Mesenchymal stem cell (in vitro differentiated cells and primary cell): ENCODE data around the gene RAB39B.

Source experiments
- DNase-seq: peaks from one replicate; pipeline ENCODE4 v3.0.0-alpha.2; 2013
- H2AFZ ChIP-seq: one replicate; pipeline ENCODE4 v1.6.1; 2013; ENCODE audit warnings: low read depth, mild to moderate bottlenecking, control low read depth, inconsistent platforms, low read length, moderate library complexity
- H2AK5ac ChIP-seq: 2 replicates; pipeline ENCODE4 v1.6.1; 2013; ENCODE audit warnings: low read length, moderate library complexity, mild to moderate bottlenecking, inconsistent platforms; ENCODE audit not compliant: severe bottlenecking
- H2BK120ac ChIP-seq: one replicate; pipeline ENCODE4 v1.6.1; 2013; ENCODE audit warnings: low read depth, mild to moderate bottlenecking, inconsistent platforms, low read length, moderate library complexity
- H2BK12ac ChIP-seq, 2 experiments: one replicate each; pipeline ENCODE4 v1.6.1; 2013; ENCODE audit warnings: inconsistent platforms in 2 of 2, low read length in 2 of 2, mild to moderate bottlenecking in 2 of 2, moderate library complexity in 2 of 2, control low read depth in 1 of 2
- H2BK15ac ChIP-seq: one replicate; pipeline ENCODE4 v1.6.1; 2013; ENCODE audit warnings: mild to moderate bottlenecking, low read depth, inconsistent platforms; ENCODE audit not compliant: poor library complexity, severe bottlenecking
- H2BK5ac ChIP-seq: 2 replicates; pipeline ENCODE4 v1.6.1; 2013; ENCODE audit warnings: low read depth, mild to moderate bottlenecking, low read length, control low read depth, inconsistent platforms; ENCODE audit not compliant: poor library complexity, severe bottlenecking
- H3K14ac ChIP-seq, 2 experiments: one replicate each; pipeline ENCODE4 v1.6.1; 2013; ENCODE audit warnings: inconsistent platforms in 2 of 2, low read length in 2 of 2, control low read depth in 1 of 2, mild to moderate bottlenecking in 1 of 2, moderate library complexity in 1 of 2
- H3K18ac ChIP-seq, 2 experiments: one replicate each; pipeline ENCODE4 v1.6.1; 2013; ENCODE audit warnings: inconsistent platforms in 2 of 2, low read length in 2 of 2, control low read depth in 1 of 2, low read depth in 1 of 2, mild to moderate bottlenecking in 1 of 2
- H3K23ac ChIP-seq, 2 experiments: one replicate each; pipeline ENCODE4 v1.6.1; 2013; ENCODE audit warnings: inconsistent platforms in 2 of 2, low read length in 2 of 2, mild to moderate bottlenecking in 2 of 2, moderate library complexity in 2 of 2, control low read depth in 1 of 2
- H3K27ac ChIP-seq: 2 replicates; pipeline ENCODE4 v1.5.1; 2013; ENCODE audit warnings: mild to moderate bottlenecking, moderate library complexity, low read length, control low read depth, inconsistent platforms; ENCODE audit not compliant: poor library complexity, severe bottlenecking
- H3K27me3 ChIP-seq, 2 experiments: 2 replicates each; pipeline versions ENCODE4 v1.6.1 to v1.7.0; 2013; ENCODE audit warnings: low read length in 2 of 2, mild to moderate bottlenecking in 2 of 2, moderate library complexity in 2 of 2, control low read depth in 1 of 2, inconsistent platforms in 1 of 2; ENCODE audit not compliant: control insufficient read depth in 1 of 2, insufficient read depth in 1 of 2
- H3K36me3 ChIP-seq, 2 experiments: 2 replicates each; pipeline versions ENCODE4 v1.6.1 to v1.7.0; 2013; ENCODE audit warnings: low read length in 2 of 2, control low read depth in 1 of 2, inconsistent platforms in 1 of 2, low read depth in 1 of 2, mild to moderate bottlenecking in 1 of 2; ENCODE audit not compliant: insufficient read depth in 2 of 2, control insufficient read depth in 1 of 2
- H3K4ac ChIP-seq, 2 experiments: one replicate each; pipeline ENCODE4 v1.6.1; 2013; ENCODE audit warnings: inconsistent platforms in 2 of 2, low read length in 2 of 2, mild to moderate bottlenecking in 2 of 2, moderate library complexity in 2 of 2, control low read depth in 1 of 2, low read depth in 1 of 2
- H3K4me1 ChIP-seq: 2 replicates; pipeline ENCODE4 v1.6.1; 2013; ENCODE audit warnings: low read depth, low read length, control low read depth; ENCODE audit not compliant: control insufficient read depth, insufficient read depth
- H3K4me2 ChIP-seq: 2 replicates; pipeline ENCODE4 v1.6.1; 2013; ENCODE audit warnings: low read length, mild to moderate bottlenecking, inconsistent platforms; ENCODE audit not compliant: poor library complexity, severe bottlenecking
- H3K4me3 ChIP-seq, 2 experiments: 2 replicates each; pipeline versions ENCODE4 v1.5.1 to v1.7.0; 2013; ENCODE audit warnings: low read length in 2 of 2, mild to moderate bottlenecking in 2 of 2, control low read depth in 1 of 2, low read depth in 1 of 2; ENCODE audit not compliant: insufficient read depth in 1 of 2
- H3K79me1 ChIP-seq: replicated peaks from 2 replicates; pipeline ENCODE4 v1.6.1; 2013; ENCODE audit warnings: mild to moderate bottlenecking, control low read depth, low read length, inconsistent platforms; ENCODE audit not compliant: poor library complexity, severe bottlenecking
- H3K9ac ChIP-seq: 2 replicates; pipeline ENCODE4 v1.7.0; 2013; ENCODE audit warnings: mild to moderate bottlenecking, low read length, moderate library complexity
- H3K9me3 ChIP-seq: 2 replicates; pipeline ENCODE4 v1.7.0; 2013; ENCODE audit warnings: mild to moderate bottlenecking, low read length; ENCODE audit not compliant: control insufficient read depth
- H4K8ac ChIP-seq: one replicate; pipeline ENCODE4 v1.6.1; 2013; ENCODE audit warnings: inconsistent platforms, mild to moderate bottlenecking, low read length, moderate library complexity
- H4K91ac ChIP-seq: one replicate; pipeline ENCODE4 v1.6.1; 2013; ENCODE audit warnings: mild to moderate bottlenecking, low read length, inconsistent platforms
- WGBS: methylation state at CpG from one replicate; pipeline ENCODE4 v1.1.7; 2013; ENCODE audit warnings: mixed read lengths; 5-methylcytosine and 5-hydroxymethylcytosine counted together

The RAB39B gene

GRCh38 chrX:155242300-155242699 is 22.0 kb downstream of the RAB39B start:
- WGBS, result 97% methylated on average over 5 of the region's 5 CpGs

GRCh38 chrX:155237719-155238118 is 26.6 kb downstream of the RAB39B start:
- Histone ChIP-seq H3K14ac (no peak overlapping the region), H2BK12ac (no peak overlapping the region), H3K9me3 (no peaks in the 10 kb centered on the region), H2BK15ac (no peak overlapping the region), H2BK5ac (no peak overlapping the region), H4K91ac (no peak overlapping the region), H2AK5ac (no peak overlapping the region), H3K9ac (no peak overlapping the region), H2AFZ (no peak overlapping the region), H3K79me1 (no peaks in the 10 kb centered on the region), H3K27me3 (no peaks in the 10 kb centered on the region), H3K4me2 (no peak overlapping the region), H3K4ac (no peak overlapping the region), H3K4me3 (no peak overlapping the region), H3K23ac (no peak overlapping the region), H2BK120ac (no peak overlapping the region), H4K8ac (no peak overlapping the region), H3K36me3 (peaks cover 6 to 55% of the 10 kb centered on the region in 2 experiments), H3K18ac (no peak overlapping the region), H3K4me1 (no peaks in the 10 kb centered on the region), H3K27ac (no peak overlapping the region)
- WGBS, result 93% methylated on average over 5 of the region's 5 CpGs
- DNase-seq, result no peak

More at GRCh38 chrX:155242300-155242699, 22.0 kb downstream of the RAB39B start:
- H2BK120ac ChIP-seq, result no peak overlapping the region
- H3K4me1 ChIP-seq, result no peaks in the 10 kb centered on the region
- no peak overlapping the region for H2AFZ ChIP-seq
- H3K18ac ChIP-seq, result no peak overlapping the region
- H3K79me1 ChIP-seq, result no peaks in the 10 kb centered on the region
- H3K23ac ChIP-seq, result no peak overlapping the region
- no peak overlapping the region for H3K14ac ChIP-seq
- H4K8ac ChIP-seq, result no peak overlapping the region
- no peak overlapping the region for H3K27ac ChIP-seq
- no peak for DNase-seq
- no peak overlapping the region for H4K91ac ChIP-seq
- H2BK5ac ChIP-seq, result no peak overlapping the region
- peaks cover 4% of the 10 kb centered on the region for H3K9me3 ChIP-seq
- no peak overlapping the region for H3K4ac ChIP-seq
- H2BK15ac ChIP-seq, result no peak overlapping the region
- H2AK5ac ChIP-seq, result no peak overlapping the region
- no peak overlapping the region for H3K9ac ChIP-seq
- H2BK12ac ChIP-seq, result no peak overlapping the region
- peaks cover 6 to 26% of the 10 kb centered on the region in 2 experiments for H3K36me3 ChIP-seq
- no peaks in the 10 kb centered on the region for H3K27me3 ChIP-seq
- no peak overlapping the region for H3K4me3 ChIP-seq
- no peak overlapping the region for H3K4me2 ChIP-seq

GRCh38 chrX:155235891-155236290 is 28.4 kb downstream of the RAB39B start:
- peak; percentile 1 for DNase-seq
- H4K91ac ChIP-seq, result no peak overlapping the region
- no peaks in the 10 kb centered on the region for H3K4me1 ChIP-seq
- no peaks in the 10 kb centered on the region for H3K79me1 ChIP-seq
- H3K18ac ChIP-seq, result no peak overlapping the region
- H3K4me3 ChIP-seq, result no peak overlapping the region
- H2BK12ac ChIP-seq, result no peak overlapping the region
- H3K4ac ChIP-seq, result no peak overlapping the region
- no peak overlapping the region for H2AFZ ChIP-seq
- H4K8ac ChIP-seq, result no peak overlapping the region
- H2BK5ac ChIP-seq, result no peak overlapping the region
- H3K9me3 ChIP-seq, result no peaks in the 10 kb centered on the region
- H2AK5ac ChIP-seq, result no peak overlapping the region
- H3K27ac ChIP-seq, result no peak overlapping the region
- no peak overlapping the region for H2BK15ac ChIP-seq
- H3K27me3 ChIP-seq, result no peaks in the 10 kb centered on the region
- H3K23ac ChIP-seq, result no peak overlapping the region
- no peak overlapping the region for H3K9ac ChIP-seq
- H2BK120ac ChIP-seq, result no peak overlapping the region
- peaks cover 8 to 65% of the 10 kb centered on the region in 2 experiments for H3K36me3 ChIP-seq
- no peak overlapping the region for H3K14ac ChIP-seq
- no peak overlapping the region for H3K4me2 ChIP-seq

- Histone ChIP-seq H3K27me3 (no peaks in the 10 kb centered on the region), H3K18ac (no peak overlapping the region), H3K4ac (no peak overlapping the region), H3K27ac (no peak overlapping the region), H3K4me1 (no peaks in the 10 kb centered on the region), H3K14ac (no peak overlapping the region), H2BK120ac (no peak overlapping the region), H3K4me2 (no peak overlapping the region), H3K4me3 (no peak overlapping the region), H2AK5ac (no peak overlapping the region), H4K8ac (no peak overlapping the region), H4K91ac (no peak overlapping the region), H2BK15ac (no peak overlapping the region), H3K9me3 (no peaks in the 10 kb centered on the region), H2BK12ac (no peak overlapping the region), H3K79me1 (peaks cover 1% of the 10 kb centered on the region), H3K9ac (no peak overlapping the region), H2BK5ac (no peak overlapping the region), H2AFZ (no peak overlapping the region), H3K23ac (no peak overlapping the region), H3K36me3 (peaks cover 5 to 54% of the 10 kb centered on the region in 2 experiments)
- DNase-seq, result no peak
Observed at GRCh38 chrX:155231163-155231562, 33.1 kb downstream of the RAB39B start.
